Measurements from ENCODE around the gene CACNA2D2.

The CACNA2D2 gene

GRCh38 chr3:50321336-50322114 is 181.9 kb downstream of the CACNA2D2 start:
- in situ Hi-C loops (cut with HindIII; ENCODE audit: low sequenced_read_pairs), result no loop called here
- peak; percentile 60 for TF ChIP-seq CTCF (IDR thresholded peaks at IDR 0.05; ENCODE audit: low read depth, low read length)
- H3K4me3 ChIP-seq (ENCODE audit: low read depth, low read length), result peak overlapping the region; percentile 70
- DNase-seq (ENCODE audit: low read depth, low spot score), result peak; percentile 91

- DNase-seq (ENCODE audit: low read depth, low spot score), result peak; percentile 66
Measured at GRCh38 chr3:50320853-50321335, 182.5 kb downstream of the CACNA2D2 start.

GRCh38 chr3:50319894-50320625 is 183.4 kb downstream of the CACNA2D2 start:
- no peak for TF ChIP-seq CTCF (IDR thresholded peaks at IDR 0.05; ENCODE audit: low read depth, low read length)
- H3K4me3 ChIP-seq (ENCODE audit: low read depth, low read length), result peak overlapping the region; percentile 70
- in situ Hi-C loops (cut with HindIII; ENCODE audit: low sequenced_read_pairs), result no loop called here
- no peak for DNase-seq (ENCODE audit: low read depth, low spot score)

More at GRCh38 chr3:50320853-50321335, 182.5 kb downstream of the CACNA2D2 start:
- in situ Hi-C loops (cut with HindIII; ENCODE audit: low sequenced_read_pairs), result no loop called here
- H3K4me3 ChIP-seq (ENCODE audit: low read depth, low read length), result peak overlapping the region; percentile 70
- no peak for TF ChIP-seq CTCF (IDR thresholded peaks at IDR 0.05; ENCODE audit: low read depth, low read length)

DNA sequence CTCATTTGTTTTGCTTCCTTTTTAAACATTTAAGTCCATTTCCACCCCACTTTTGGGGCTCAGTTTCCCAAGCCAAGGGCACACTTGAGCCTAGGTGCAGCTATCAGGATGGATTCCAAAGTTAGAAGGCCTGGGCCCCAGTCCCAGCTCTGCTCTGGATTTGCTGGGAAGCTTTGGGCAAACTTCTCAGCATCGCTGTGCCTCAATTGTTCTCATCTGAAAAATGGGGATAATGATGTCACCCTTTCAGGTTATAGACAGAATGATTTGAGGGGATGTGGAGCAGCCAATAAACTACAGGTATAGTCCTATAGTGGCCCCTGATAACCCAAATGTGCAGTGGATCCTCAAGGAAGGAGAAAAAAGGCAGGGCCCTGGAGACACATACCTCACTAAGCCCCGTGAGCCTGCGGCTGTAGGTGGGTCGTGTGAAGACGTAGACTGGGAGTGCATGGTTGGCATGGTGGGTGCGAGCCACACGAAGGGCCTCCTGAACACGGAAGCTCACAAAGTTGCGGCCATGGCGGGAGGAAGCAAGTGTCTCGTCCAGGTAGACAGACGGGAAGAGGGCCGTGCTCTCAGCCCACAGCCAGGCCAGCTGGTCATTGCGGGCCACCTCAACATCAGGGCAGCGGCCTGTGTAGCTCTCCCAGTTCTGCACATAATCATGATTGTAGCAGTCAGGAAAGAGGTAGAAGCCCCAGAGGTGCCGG is 184.1 kb downstream of the CACNA2D2 start:
- H3K4me3 ChIP-seq (ENCODE audit: low read depth, low read length), result no peak overlapping the region
- DNase-seq (ENCODE audit: low read depth, low spot score), result no peak
- TF ChIP-seq CTCF (IDR thresholded peaks at IDR 0.05; ENCODE audit: low read depth, low read length), result no peak
- in situ Hi-C loops (cut with HindIII; ENCODE audit: low sequenced_read_pairs), result no loop called here

DNA sequence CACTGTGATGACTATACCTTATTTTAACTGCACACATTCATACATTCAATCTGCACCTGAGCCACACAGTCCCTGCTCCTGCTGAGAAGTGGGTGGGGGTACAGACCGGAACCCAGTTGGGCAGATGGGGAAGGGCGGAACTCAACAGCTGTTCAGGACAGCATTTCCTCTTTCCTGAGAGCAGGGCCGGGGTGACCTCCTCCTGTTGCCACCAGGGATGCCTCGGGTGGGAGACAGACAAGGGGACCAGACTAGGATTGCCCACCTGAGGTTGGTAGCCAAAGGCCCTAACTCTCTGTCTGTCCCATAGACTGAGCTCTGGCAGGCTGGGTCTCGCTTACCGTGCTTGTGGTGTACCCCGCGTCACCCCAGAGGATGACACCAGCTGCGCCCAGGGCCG is 184.8 kb downstream of the CACNA2D2 start:
- no peak overlapping the region for H3K4me3 ChIP-seq (ENCODE audit: low read depth, low read length)
- in situ Hi-C loops (cut with HindIII; ENCODE audit: low sequenced_read_pairs), result no loop called here
- TF ChIP-seq CTCF (IDR thresholded peaks at IDR 0.05; ENCODE audit: low read depth, low read length), result no peak
- DNase-seq (ENCODE audit: low read depth, low spot score), result no peak

GRCh38 chr3:50318163-50318562 is 185.3 kb downstream of the CACNA2D2 start:
- no peak overlapping the region for H3K4me3 ChIP-seq (ENCODE audit: low read depth, low read length)
- no peak for DNase-seq (ENCODE audit: low read depth, low spot score)
- in situ Hi-C loops (cut with HindIII; ENCODE audit: low sequenced_read_pairs), result no loop called here
- no peak for TF ChIP-seq CTCF (IDR thresholded peaks at IDR 0.05; ENCODE audit: low read depth, low read length)

All from astrocyte of the spinal cord (primary cell).